ENCODE measurements around the gene PRMT7.

Gene PRMT7

GRCh38 chr16:68270353-68270752, 40.5 kb upstream of the PRMT7 start:
- Histone ChIP-seq H3K36me3 (ENCODE audit: insufficient read depth, low read length) (peaks cover 15% of the 10 kb centered on the region; the same call in 1 of the 2 replicates), H2AFZ (ENCODE audit: low read length) (no peak overlapping the region), H3K4me3 (ENCODE audit: low read length, poor library complexity, severe bottlenecking) (no peak overlapping the region), H3K9me2 (replicated peaks; ENCODE audit: low read depth, low read length) (no peaks in the 10 kb centered on the region), H3K4me1 (ENCODE audit: insufficient read depth, low read length, poor library complexity, severe bottlenecking) (peaks cover 44% of the 10 kb centered on the region), H3K27me3 (ENCODE audit: insufficient read depth, low read length, poor library complexity, severe bottlenecking) (no peaks in the 10 kb centered on the region), H3K79me2 (ENCODE audit: insufficient read depth, low read length) (peaks cover 97% of the 10 kb centered on the region), H3K4me2 (ENCODE audit: low read depth, low read length, poor library complexity, severe bottlenecking) (no peak overlapping the region), H3K9me3 (ENCODE audit: insufficient read depth, low read depth, low read length) (no peaks in the 10 kb centered on the region), H3F3A (ENCODE audit: low read depth) (no peaks in the 10 kb centered on the region), H4K20me1 (ENCODE audit: insufficient read depth, low read length, poor library complexity, severe bottlenecking) (peaks cover 22% of the 10 kb centered on the region), H3K9ac (ENCODE audit: low read depth, low read length, poor library complexity, severe bottlenecking) (peak overlapping the region; percentile 14)
- no peak for TF ChIP-seq CTCF (conservative IDR thresholded peaks at IDR 0.05; ENCODE audit: low read length)
- no peak for TF ChIP-seq EZH2phosphoT487 (IDR thresholded peaks at IDR 0.05; ENCODE audit: borderline replicate concordance)

DNA sequence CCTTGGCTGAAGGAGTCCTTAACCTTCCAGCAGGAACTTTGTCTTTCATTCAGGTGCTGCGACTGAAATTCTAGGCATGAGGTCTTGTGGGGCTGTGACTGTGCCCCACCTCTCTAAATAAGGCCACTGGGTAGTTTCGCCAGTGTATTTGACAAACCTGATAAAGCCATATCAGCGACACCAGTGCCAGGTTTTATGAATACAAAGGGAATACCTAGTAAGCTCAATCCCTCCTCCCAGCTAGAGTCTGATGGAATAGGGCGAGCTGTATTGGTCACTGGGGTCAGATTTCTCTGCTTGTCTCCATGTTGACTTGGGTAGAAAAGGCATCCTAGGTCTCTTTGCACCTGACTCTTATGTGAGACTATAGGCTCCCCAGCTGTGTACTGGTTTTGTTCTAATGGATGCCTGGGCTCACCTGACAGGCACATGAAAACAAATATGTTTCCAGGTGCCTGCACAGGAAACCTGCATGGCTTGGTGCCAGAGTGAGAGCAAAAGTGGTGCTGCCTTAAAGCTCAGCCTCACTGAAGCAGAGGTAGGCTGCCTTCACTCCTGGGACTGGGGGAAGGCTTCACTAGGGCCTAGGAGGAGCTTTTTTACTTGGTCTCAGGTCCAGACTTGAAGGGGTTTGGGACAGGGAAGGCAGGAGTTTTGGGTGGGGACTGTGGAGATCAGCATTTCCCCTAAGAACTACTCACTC, 38.2 kb upstream of the PRMT7 start:
- Histone ChIP-seq H3F3A (ENCODE audit: low read depth) (0 out of 2 replicates have a peak, but pooled peaks cover 2% of the 10 kb centered on the region), H3K79me2 (ENCODE audit: insufficient read depth, low read length) (peaks cover 84% of the 10 kb centered on the region), H3K36me3 (ENCODE audit: insufficient read depth, low read length) (peaks cover 15% of the 10 kb centered on the region; the same call in 1 of the 2 replicates), H3K9me2 (replicated peaks; ENCODE audit: low read depth, low read length) (no peaks in the 10 kb centered on the region), H3K9me3 (ENCODE audit: insufficient read depth, low read depth, low read length) (no peaks in the 10 kb centered on the region), H3K4me2 (ENCODE audit: low read depth, low read length, poor library complexity, severe bottlenecking) (no peak overlapping the region), H4K20me1 (ENCODE audit: insufficient read depth, low read length, poor library complexity, severe bottlenecking) (peaks cover 23% of the 10 kb centered on the region), H3K9ac (ENCODE audit: low read depth, low read length, poor library complexity, severe bottlenecking) (peak overlapping the region; percentile 1), H3K4me1 (ENCODE audit: insufficient read depth, low read length, poor library complexity, severe bottlenecking) (peaks cover 49% of the 10 kb centered on the region), H3K4me3 (ENCODE audit: low read length, poor library complexity, severe bottlenecking) (no peak overlapping the region), H2AFZ (ENCODE audit: low read length) (no peak overlapping the region), H3K27me3 (ENCODE audit: insufficient read depth, low read length, poor library complexity, severe bottlenecking) (no peaks in the 10 kb centered on the region)
- TF ChIP-seq CTCF (conservative IDR thresholded peaks at IDR 0.05; ENCODE audit: low read length) (no peak), EZH2phosphoT487 (IDR thresholded peaks at IDR 0.05; ENCODE audit: borderline replicate concordance) (no peak)

DNA sequence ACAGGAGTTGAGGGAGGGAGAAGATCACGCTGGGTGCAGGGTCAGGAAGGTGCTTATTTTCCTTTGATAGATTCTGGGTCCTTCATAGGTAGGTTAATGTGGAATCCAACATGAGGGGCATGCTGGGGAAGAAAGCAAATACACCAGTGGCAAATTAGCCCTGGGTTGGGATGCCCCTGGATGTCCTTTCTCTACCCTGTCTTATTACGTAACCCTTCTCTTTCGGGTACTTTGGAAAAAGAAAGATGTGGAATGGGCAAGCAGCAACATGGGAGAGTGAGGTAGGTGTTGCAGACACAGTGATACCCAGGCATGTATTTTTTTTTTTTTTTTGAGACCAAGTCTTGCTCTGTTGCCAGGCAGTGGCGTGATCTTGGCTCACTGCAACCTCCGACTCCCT, 37.4 kb upstream of the PRMT7 start:
- Histone ChIP-seq H3K9me3 (ENCODE audit: insufficient read depth, low read depth, low read length) (no peaks in the 10 kb centered on the region), H3K4me3 (ENCODE audit: low read length, poor library complexity, severe bottlenecking) (no peak overlapping the region), H3F3A (ENCODE audit: low read depth) (0 out of 2 replicates have a peak, but pooled peaks cover 2% of the 10 kb centered on the region), H3K9me2 (replicated peaks; ENCODE audit: low read depth, low read length) (no peaks in the 10 kb centered on the region), H3K9ac (ENCODE audit: low read depth, low read length, poor library complexity, severe bottlenecking) (no peak overlapping the region), H2AFZ (ENCODE audit: low read length) (no peak overlapping the region), H4K20me1 (ENCODE audit: insufficient read depth, low read length, poor library complexity, severe bottlenecking) (peaks cover 16% of the 10 kb centered on the region), H3K36me3 (ENCODE audit: insufficient read depth, low read length) (peaks cover 15% of the 10 kb centered on the region; the same call in 1 of the 2 replicates), H3K4me2 (ENCODE audit: low read depth, low read length, poor library complexity, severe bottlenecking) (no peak overlapping the region), H3K79me2 (ENCODE audit: insufficient read depth, low read length) (peaks cover 76% of the 10 kb centered on the region), H3K27me3 (ENCODE audit: insufficient read depth, low read length, poor library complexity, severe bottlenecking) (no peaks in the 10 kb centered on the region), H3K4me1 (ENCODE audit: insufficient read depth, low read length, poor library complexity, severe bottlenecking) (peaks cover 42% of the 10 kb centered on the region)
- no peak for TF ChIP-seq EZH2phosphoT487 (IDR thresholded peaks at IDR 0.05; ENCODE audit: borderline replicate concordance)
- TF ChIP-seq CTCF (conservative IDR thresholded peaks at IDR 0.05; ENCODE audit: low read length), result no peak
